ENCODE results near the gene NADSYN1.

GRCh38 chr11:71539017-71539416, 86.0 kb downstream of the NADSYN1 start:
- TF ChIP-seq, protein P1, sequence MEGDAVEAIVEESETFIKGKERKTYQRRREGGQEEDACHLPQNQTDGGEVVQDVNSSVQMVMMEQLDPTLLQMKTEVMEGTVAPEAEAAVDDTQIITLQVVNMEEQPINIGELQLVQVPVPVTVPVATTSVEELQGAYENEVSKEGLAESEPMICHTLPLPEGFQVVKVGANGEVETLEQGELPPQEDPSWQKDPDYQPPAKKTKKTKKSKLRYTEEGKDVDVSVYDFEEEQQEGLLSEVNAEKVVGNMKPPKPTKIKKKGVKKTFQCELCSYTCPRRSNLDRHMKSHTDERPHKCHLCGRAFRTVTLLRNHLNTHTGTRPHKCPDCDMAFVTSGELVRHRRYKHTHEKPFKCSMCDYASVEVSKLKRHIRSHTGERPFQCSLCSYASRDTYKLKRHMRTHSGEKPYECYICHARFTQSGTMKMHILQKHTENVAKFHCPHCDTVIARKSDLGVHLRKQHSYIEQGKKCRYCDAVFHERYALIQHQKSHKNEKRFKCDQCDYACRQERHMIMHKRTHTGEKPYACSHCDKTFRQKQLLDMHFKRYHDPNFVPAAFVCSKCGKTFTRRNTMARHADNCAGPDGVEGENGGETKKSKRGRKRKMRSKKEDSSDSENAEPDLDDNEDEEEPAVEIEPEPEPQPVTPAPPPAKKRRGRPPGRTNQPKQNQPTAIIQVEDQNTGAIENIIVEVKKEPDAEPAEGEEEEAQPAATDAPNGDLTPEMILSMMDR (IDR thresholded peaks at IDR 0.05), result no peak
- TF ChIP-seq POLR2A (IDR thresholded peaks at IDR 0.05), result no peak
